Type B pancreatic cell (in vitro differentiated cells): ENCODE data around the gene RDH16. TPM values are rescaled to one million over a fixed set of nuclear protein-coding genes. Genes with fewer than 3 reads are reported as not detected.
"Not testable (repeated sequence)": the region's sequence is repeated elsewhere in the genome, so short reads cannot be mapped to it uniquely, and the experiment has no call there.

Experiments used
- DNase-seq: peaks from one replicate; pipeline ENCODE4 v3.0.0; 2021; ENCODE audit warnings: mixed read lengths; ENCODE audit not compliant: unreplicated experiment; ENCODE audit errors: extremely low spot score
- H3K27ac Mint-ChIP-seq: 2 replicates; pipeline ENCODE4 v1.8.0; 2021; ENCODE audit warnings: mild to moderate bottlenecking, mixed read lengths
- H3K27me3 Mint-ChIP-seq: 2 replicates; pipeline ENCODE4 v1.8.0; 2021; ENCODE audit warnings: mixed read lengths
- H3K36me3 Mint-ChIP-seq: 2 replicates; pipeline ENCODE4 v1.8.0; 2021; ENCODE audit warnings: mixed read lengths
- H3K4me1 Mint-ChIP-seq: one replicate; pipeline ENCODE4 v1.8.0; 2021; ENCODE audit warnings: mixed read lengths; ENCODE audit not compliant: unreplicated experiment
- H3K4me3 Mint-ChIP-seq: 2 replicates; pipeline ENCODE4 v1.8.0; 2021; ENCODE audit warnings: mild to moderate bottlenecking, mixed read lengths
- H3K9me3 Mint-ChIP-seq: 2 replicates; pipeline ENCODE4 v1.8.0; 2021; ENCODE audit warnings: mixed read lengths
- total RNA-seq: library from RNA; stranded (reverse); gene quantifications from 2 replicates; pipeline ENCODE4 v1.2.1, GENCODE V29; 2021; ENCODE audit warnings: low replicate concordance
- TF ChIP-seq, protein P1 (sequence below): fragments of 200-600 bp; sonication (generic); conservative IDR thresholded peaks from 2 replicates; pipeline ENCODE4 v1.5.0; 2021; ENCODE audit warnings: antibody characterized with exemption, mild to moderate bottlenecking

RDH16 gene
- total RNA-seq, 1 donor from 2014 or later = 0.68 TPM

GRCh38 chr12:56962247-56962646, 4.8 kb upstream of the RDH16 start:
- H3K9me3 Mint-ChIP-seq = not testable (repeated sequence)

DNA sequence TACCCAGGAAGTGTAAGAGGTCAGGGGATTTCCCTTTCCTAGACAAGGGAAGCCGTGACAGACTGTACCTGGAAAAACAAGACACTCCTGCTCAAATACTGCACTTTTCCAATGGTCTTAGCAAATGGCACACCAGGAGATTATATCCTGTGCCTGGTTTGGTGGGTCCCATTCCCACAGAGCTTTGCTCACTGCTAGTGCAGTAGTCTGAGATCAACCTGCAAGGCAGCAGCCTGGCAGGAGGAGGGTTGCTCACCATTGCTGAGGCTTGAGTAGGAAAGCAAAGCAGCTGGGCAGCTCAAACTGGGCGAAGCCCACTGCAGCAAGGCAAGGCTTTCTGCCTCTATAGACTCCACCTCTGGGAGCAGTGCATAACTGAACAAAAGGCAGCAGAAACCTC, 1.0 kb upstream of the RDH16 start:
- peaks cover 4% of the 10 kb centered on the region for H3K36me3 Mint-ChIP-seq
- peaks cover 4% of the 10 kb centered on the region for H3K9me3 Mint-ChIP-seq
- H3K4me3 Mint-ChIP-seq = no peak overlapping the region
- TF ChIP-seq, protein P1, sequence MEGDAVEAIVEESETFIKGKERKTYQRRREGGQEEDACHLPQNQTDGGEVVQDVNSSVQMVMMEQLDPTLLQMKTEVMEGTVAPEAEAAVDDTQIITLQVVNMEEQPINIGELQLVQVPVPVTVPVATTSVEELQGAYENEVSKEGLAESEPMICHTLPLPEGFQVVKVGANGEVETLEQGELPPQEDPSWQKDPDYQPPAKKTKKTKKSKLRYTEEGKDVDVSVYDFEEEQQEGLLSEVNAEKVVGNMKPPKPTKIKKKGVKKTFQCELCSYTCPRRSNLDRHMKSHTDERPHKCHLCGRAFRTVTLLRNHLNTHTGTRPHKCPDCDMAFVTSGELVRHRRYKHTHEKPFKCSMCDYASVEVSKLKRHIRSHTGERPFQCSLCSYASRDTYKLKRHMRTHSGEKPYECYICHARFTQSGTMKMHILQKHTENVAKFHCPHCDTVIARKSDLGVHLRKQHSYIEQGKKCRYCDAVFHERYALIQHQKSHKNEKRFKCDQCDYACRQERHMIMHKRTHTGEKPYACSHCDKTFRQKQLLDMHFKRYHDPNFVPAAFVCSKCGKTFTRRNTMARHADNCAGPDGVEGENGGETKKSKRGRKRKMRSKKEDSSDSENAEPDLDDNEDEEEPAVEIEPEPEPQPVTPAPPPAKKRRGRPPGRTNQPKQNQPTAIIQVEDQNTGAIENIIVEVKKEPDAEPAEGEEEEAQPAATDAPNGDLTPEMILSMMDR = no peak
- no peaks in the 10 kb centered on the region for H3K4me1 Mint-ChIP-seq
- peaks cover 24% of the 10 kb centered on the region for H3K27me3 Mint-ChIP-seq
- no peak overlapping the region for H3K27ac Mint-ChIP-seq
- DNase-seq = no peak

More at GRCh38 chr12:56962247-56962646, 4.8 kb upstream of the RDH16 start:
- H3K27me3 Mint-ChIP-seq = peaks cover 19% of the 10 kb centered on the region
- not testable (repeated sequence) for H3K36me3 Mint-ChIP-seq, H3K27ac Mint-ChIP-seq, DNase-seq, H3K4me1 Mint-ChIP-seq, H3K4me3 Mint-ChIP-seq

DNA sequence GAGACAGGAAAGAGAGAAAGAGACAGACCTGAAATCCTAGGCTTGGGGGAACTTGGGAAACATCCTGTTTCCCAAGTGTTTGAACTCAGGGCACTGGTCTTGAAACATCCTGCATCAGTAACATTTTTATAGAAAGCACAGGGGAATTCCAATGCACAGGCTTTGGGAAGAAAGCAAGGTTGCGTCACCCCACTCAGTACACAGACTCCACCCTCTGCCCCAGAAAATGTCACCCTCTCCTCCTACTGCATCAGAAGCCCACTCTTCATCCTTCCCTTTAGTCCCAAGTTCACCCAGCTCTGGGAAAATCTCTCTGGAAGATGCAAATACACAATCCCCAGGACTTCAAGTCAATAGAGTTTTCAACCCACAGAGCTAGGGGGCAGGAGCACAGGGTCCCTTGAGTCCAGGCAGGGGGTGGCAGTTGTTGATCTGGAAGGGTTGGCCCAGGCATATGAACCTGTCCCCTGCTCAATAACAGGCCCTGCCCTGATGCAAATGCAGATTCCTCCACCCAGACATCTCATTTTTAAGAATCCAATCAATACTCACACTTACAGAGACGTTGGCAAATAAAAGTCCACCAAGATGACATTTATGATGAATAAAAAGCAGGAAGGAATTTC, 1.7 kb downstream of the RDH16 start:
- peaks cover 14% of the 10 kb centered on the region for H3K27me3 Mint-ChIP-seq
- H3K4me3 Mint-ChIP-seq = no peak overlapping the region
- no peak overlapping the region for H3K27ac Mint-ChIP-seq
- no peaks in the 10 kb centered on the region for H3K36me3 Mint-ChIP-seq
- peaks cover 4% of the 10 kb centered on the region for H3K9me3 Mint-ChIP-seq
- no peak for DNase-seq
- no peaks in the 10 kb centered on the region for H3K4me1 Mint-ChIP-seq
- TF ChIP-seq, protein P1 = no peak

DNA sequence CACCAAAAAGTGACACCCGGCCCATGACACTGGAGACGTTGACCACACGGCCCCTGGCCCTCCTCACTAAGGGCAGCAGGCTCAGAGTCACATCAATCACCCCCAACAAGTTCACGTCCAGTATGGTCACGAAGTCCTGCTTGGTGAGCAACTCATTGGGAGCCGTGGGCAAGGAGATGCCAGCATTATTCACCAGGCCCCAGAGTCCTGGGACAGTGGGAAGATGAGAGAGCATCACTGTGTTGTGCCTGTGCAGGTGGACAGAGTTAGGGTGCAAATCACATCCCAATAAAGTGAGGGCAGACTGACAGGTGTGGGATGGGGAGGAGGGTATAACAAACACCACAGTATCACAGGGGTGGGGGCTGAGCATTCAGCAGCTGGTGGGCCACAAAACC, 2.5 kb downstream of the RDH16 start:
- H3K9me3 Mint-ChIP-seq = peaks cover 4% of the 10 kb centered on the region
- TF ChIP-seq, protein P1 = no peak
- no peaks in the 10 kb centered on the region for H3K4me1 Mint-ChIP-seq
- no peak for DNase-seq
- peaks cover 9% of the 10 kb centered on the region for H3K27me3 Mint-ChIP-seq
- no peaks in the 10 kb centered on the region for H3K36me3 Mint-ChIP-seq
- no peak overlapping the region for H3K4me3 Mint-ChIP-seq
- H3K27ac Mint-ChIP-seq = no peak overlapping the region

GRCh38 chr12:56954057-56954957, 3.1 kb downstream of the RDH16 start:
- Mint-ChIP-seq H3K36me3 (no peaks in the 10 kb centered on the region), H3K27ac (no peak overlapping the region), H3K4me1 (no peaks in the 10 kb centered on the region), H3K27me3 (peaks cover 9% of the 10 kb centered on the region), H3K4me3 (no peak overlapping the region), H3K9me3 (peaks cover 1% of the 10 kb centered on the region)
- no peak for DNase-seq
- TF ChIP-seq, protein P1 = no peak

- Mint-ChIP-seq H3K4me3 (no peak overlapping the region), H3K27ac (no peak overlapping the region), H3K27me3 (peaks cover 9% of the 10 kb centered on the region), H3K36me3 (no peaks in the 10 kb centered on the region), H3K9me3 (no peaks in the 10 kb centered on the region), H3K4me1 (no peaks in the 10 kb centered on the region)
- TF ChIP-seq, protein P1 = no peak
- no peak for DNase-seq
These were observed 4.1 kb downstream of the RDH16 start for GRCh38 chr12:56953314-56953713.
